NCI-H446 treated with DMSO at 0.1 percent for 48 hours (cell line): ENCODE data around the gene PAQR3.

Experiments
- DNase-seq: peaks from one replicate; lab custom pipeline; 2025; lab: John Stamatoyannopoulos, UW

PAQR3 gene

DNA sequence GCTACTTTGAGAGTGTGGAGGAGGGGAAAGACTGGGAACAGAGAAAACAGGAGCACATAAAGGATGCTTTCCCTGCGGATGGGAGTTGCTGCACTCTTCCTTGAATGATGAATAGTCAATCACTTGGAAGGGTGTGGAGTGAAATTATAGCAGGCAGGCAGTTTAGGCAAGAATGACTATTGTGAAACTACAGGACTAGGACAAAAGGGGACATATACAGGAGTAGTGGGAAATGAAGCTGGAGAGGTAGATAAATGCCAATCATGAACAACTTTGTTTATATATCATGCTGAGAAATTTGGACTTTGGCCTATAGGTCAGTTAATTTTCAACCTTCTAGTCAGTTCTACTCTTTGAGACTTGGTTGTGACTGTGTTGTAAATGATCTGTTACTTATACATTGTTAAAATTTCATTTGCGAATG is 76.9 kb downstream of the PAQR3 start:
- DNase-seq, result no peak
